ENCODE data around the gene CCDC171.
A peak's percentile ranks its signal among the peaks of the same experiment; 100 is the strongest.

DNA sequence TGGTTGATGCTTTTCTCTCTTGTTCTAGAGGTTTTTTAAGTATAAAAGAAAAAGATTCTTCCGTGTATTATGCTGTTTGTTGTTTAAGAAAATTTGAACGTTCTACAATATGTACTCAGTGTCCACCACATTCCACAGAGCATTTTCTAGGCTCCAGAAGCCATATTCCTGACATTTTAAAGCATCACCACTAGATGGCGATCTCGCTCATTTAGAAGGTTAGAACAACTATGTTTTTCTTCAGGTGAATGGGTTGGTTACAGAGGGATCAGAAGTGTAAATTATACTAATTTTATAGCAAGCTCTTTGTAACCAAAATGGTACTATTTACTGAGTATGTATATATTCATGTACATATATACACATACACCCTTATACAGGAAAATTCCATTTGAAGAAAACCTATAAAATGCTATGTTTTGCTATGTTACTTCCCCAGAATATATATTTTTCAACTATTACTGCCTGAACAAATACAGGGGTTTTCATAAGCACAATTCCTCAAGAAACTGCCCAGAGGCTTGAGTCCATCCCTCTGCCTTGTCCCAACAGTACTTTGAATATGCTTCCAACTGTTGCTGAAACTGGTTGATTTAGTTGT lies 284.3 kb downstream of the CCDC171 start:
- TF ChIP-seq EZH2 (IDR thresholded peaks at IDR 0.05) (no peak), EZH2phosphoT487 (IDR thresholded peaks at IDR 0.05; ENCODE audit: borderline replicate concordance) (no peak), SRF (IDR thresholded peaks at IDR 0.05; ENCODE audit: low read depth) (no peak), SP1 (IDR thresholded peaks at IDR 0.05; ENCODE audit: low read depth) (no peak), CEBPB (IDR thresholded peaks at IDR 0.05; ENCODE audit: low read depth) (no peak), POLR2A (IDR thresholded peaks at IDR 0.05; ENCODE audit: borderline replicate concordance, extremely low read depth, insufficient read depth, insufficient read length) (no peak), ZFX (IDR thresholded peaks at IDR 0.05) (no peak), SIN3A (IDR thresholded peaks at IDR 0.05; ENCODE audit: low read depth) (no peak), ZNF274 (IDR thresholded peaks at IDR 0.05; ENCODE audit: low read depth, low read length) (no peak), POLR2AphosphoS5 (IDR thresholded peaks at IDR 0.05; ENCODE audit: low read depth, low read length) (no peak)
- TF ChIP-seq, protein P1, sequence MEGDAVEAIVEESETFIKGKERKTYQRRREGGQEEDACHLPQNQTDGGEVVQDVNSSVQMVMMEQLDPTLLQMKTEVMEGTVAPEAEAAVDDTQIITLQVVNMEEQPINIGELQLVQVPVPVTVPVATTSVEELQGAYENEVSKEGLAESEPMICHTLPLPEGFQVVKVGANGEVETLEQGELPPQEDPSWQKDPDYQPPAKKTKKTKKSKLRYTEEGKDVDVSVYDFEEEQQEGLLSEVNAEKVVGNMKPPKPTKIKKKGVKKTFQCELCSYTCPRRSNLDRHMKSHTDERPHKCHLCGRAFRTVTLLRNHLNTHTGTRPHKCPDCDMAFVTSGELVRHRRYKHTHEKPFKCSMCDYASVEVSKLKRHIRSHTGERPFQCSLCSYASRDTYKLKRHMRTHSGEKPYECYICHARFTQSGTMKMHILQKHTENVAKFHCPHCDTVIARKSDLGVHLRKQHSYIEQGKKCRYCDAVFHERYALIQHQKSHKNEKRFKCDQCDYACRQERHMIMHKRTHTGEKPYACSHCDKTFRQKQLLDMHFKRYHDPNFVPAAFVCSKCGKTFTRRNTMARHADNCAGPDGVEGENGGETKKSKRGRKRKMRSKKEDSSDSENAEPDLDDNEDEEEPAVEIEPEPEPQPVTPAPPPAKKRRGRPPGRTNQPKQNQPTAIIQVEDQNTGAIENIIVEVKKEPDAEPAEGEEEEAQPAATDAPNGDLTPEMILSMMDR (IDR thresholded peaks at IDR 0.05 in 2 of 3, conservative IDR thresholded peaks at IDR 0.05 in 1 of 3; ENCODE audit: borderline replicate concordance in 1 of 3, insufficient read depth in 1 of 3, low read depth in 2 of 3, low read length in 2 of 3), result peak; percentile 39 to 86 (median 67); a peak in 5 of 6 replicates
- TF ChIP-seq, protein P2, sequence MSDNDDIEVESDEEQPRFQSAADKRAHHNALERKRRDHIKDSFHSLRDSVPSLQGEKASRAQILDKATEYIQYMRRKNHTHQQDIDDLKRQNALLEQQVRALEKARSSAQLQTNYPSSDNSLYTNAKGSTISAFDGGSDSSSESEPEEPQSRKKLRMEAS (IDR thresholded peaks at IDR 0.05), result no peak
